ENCODE results near the gene NID1. TPM values are rescaled to one million over a fixed set of nuclear protein-coding genes. Genes with fewer than 3 reads are reported as not detected.
"Not testable (repeated sequence)": the region's sequence is repeated elsewhere in the genome, so short reads cannot be mapped to it uniquely, and the experiment has no call there.

Gene NID1
- total RNA-seq, 1 donor from 2014 or later, result 0.11 TPM

- intact Hi-C loops (cut with micrococcal nuclease), result not testable (repeated sequence)
Observed at GRCh38 chr1:236096660-236097482, 32.0 kb upstream of the NID1 start.

DNA sequence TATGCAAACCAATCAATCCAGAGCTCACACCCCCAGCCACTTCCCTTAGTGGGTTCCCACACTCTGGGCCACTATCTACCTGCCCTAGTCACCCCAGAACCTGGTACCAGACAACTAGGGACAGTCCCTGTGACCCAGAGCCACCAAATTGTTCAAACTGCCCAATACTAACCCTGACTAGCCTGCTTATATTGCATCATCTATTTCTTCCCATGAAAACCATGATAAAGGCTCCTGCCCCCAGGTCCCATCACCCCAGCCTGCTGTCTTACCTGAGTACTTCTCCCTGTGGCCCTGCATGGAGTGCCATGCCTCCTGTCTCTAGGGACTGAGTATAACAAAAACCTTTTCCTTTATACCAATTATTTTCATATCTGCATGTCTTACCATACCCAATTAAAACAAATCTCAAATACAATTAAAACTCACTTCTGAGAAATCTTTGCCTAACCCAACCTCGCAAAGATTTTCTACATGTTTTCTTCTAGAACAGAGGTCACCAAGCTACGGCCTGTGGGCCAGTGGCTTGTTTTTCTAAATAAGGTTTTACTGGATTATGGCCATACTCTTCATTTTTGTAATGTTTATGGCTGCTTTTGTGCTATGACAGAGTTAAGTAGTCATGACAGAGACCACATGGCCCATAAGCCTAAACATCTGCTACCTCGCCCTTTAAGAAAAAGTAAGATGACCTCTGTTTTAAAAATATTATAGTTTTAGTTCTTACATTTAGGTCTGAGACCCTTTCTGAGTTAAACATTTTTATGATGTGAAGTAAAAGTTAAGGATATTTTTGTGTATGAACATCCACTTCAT, 31.0 kb upstream of the NID1 start:
- intact Hi-C loops (cut with micrococcal nuclease), result no loop called here

GRCh38 chr1:236092899-236093298, 28.0 kb upstream of the NID1 start:
- intact Hi-C loops (cut with micrococcal nuclease), result no loop called here

- intact Hi-C loops (cut with micrococcal nuclease), result no loop called here
Observed at GRCh38 chr1:236091933-236092318, 27.0 kb upstream of the NID1 start.

DNA sequence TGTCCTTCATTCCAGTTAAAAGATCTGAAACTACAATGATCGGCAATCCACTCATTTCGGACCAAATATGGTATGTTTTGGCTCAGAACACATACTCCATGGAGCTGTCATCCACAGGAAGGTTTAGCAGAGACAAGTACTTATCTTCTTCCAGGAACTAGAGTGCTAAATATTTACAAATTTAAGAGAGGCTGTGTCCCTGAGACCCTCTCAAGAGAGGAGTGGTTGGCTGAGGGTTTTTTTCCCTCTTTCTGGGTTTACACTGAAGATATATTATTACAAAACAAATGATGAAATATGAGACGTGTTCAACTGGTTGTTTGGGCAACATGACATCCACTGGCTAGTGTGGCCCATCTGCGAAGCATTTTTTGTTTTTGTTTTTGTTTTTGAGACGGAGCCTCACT, 25.9 kb upstream of the NID1 start:
- intact Hi-C loops (cut with micrococcal nuclease), result no loop called here

DNA sequence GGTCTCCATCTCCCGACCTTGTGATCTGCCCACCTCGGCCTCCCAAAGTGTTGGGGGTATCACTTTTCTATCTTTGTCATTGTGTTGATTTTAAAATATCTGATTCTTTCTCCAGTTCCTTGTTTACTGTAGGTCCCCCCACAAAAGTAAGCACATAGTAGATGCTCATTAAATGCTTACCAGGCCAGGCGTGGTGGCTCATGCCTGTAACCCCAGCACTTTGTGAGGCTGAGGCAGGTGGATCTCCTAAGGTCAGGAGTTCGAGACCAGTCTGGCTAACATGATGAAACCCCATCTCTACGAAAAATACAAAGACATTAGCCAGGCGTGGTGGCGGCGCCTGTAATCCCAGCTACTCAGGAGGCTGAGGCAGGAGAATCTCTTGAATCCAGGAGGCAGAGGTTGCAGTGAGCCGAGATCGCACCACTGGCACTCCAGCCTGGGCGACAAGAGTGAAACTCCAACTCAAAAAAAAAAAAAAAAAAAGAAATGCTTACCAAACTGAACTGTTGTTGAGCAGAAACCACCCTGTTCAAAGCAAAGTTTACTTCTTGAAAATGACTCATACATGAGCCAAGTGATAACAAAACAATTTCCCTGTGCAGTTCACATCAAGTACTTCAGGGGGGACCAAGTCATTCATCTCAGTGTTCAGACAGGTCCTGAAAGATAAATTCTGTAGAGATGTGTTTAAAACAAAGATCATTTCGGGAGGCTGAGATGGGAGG, 24.3 kb upstream of the NID1 start:
- intact Hi-C loops (cut with micrococcal nuclease), result no loop called here

- intact Hi-C loops (cut with micrococcal nuclease), result no loop called here
Observed at GRCh38 chr1:236086537-236086936, 21.6 kb upstream of the NID1 start.

DNA sequence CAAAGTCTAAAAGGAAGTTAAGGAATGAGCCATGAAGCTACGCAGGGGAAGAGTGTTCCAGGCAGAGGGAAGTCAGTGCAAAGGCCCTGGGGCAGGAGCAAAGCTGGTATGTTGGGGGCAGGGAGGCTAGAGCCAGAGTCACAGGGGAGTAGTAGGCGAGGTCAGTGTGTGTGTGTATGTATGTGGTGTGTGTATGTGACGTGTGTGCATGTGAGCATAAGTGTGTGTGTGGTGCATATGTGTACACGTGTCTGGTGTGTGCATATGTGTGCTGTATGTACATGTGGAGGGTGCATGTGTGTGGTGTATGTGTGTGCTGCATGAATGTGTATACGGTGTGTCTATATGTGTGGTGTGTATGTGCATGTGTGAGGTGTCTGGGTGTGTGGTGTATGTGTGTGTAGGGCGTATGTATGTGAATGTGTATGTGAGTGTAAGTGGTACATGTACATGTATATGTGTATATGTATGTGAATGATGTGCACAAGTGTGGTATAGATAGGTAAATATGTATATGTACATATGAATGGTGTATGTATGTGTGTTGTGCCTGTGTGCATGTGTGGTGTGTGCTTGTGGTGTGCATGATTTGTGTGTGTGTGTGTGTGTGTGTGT, 20.8 kb upstream of the NID1 start:
- intact Hi-C loops (cut with micrococcal nuclease), result no loop called here

DNA sequence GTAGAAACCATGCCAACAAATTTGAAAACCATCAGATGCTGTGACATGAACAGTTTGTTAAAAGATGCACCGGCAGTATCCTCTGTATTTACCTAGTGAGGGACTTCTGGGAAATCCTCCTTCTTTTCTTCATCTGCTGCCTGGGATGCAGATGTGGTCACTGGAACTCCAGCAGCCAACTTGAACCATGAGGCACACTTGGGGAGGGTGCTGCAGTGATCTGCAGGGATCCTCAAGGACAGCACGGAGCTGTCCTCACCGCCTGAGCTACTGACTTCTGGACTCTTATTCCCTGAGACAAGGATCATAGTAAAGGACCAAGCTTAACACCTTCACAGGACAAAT, 19.5 kb upstream of the NID1 start:
- intact Hi-C loops (cut with micrococcal nuclease), result no loop called here

DNA sequence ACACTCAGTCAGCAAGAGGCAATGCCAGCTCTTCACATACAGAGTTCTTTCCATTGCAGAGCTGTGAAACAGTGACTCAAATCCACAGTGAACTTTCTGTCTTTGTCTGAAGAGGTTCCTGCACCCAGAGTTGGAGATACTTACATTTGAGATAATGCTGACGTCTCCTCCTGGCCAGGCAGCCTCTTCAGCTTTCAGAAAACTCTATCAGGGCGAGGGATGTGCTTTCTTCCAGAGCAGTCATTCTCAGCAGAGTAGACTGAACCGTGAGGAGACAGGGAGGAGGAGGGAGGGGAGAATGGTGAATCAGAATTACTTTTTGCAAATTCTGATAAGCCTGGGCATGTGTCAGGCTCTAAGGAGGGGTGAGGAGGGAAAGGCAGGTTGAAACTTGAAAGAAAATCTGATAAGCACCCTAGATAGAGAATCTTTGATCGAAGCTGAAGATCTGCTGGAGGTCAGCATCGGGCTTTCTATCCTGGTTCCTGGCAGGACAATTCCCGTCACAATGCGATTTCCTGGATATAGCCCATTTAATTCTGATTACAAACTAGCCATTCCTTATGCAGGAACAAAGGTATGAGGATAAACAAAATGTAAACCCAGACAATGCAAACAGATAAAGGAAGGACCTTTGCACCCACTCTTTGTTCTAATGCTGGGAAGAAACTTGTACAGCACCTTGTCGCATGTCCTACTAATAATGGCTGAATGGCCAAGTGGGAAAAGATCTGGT, 18.9 kb upstream of the NID1 start:
- intact Hi-C loops (cut with micrococcal nuclease), result no loop called here

DNA sequence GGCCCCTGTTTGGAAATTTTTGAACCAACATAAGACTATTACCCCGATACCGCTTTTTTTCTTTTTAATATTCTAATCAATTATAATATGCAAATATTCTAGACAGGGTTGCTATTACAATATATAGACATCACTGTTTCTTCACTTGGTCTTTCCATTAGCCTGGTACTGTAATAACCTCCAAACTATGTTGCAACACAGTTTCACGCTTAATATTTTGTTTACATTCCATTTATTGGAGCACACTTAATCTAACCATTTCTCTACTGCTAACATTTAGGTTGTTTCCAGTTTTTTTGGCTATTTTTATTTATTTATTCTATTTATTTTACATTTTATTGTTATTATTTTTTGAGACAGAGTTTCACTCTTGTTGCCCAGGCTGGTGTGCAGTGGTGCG, 17.6 kb upstream of the NID1 start:
- intact Hi-C loops (cut with micrococcal nuclease), result no loop called here

DNA sequence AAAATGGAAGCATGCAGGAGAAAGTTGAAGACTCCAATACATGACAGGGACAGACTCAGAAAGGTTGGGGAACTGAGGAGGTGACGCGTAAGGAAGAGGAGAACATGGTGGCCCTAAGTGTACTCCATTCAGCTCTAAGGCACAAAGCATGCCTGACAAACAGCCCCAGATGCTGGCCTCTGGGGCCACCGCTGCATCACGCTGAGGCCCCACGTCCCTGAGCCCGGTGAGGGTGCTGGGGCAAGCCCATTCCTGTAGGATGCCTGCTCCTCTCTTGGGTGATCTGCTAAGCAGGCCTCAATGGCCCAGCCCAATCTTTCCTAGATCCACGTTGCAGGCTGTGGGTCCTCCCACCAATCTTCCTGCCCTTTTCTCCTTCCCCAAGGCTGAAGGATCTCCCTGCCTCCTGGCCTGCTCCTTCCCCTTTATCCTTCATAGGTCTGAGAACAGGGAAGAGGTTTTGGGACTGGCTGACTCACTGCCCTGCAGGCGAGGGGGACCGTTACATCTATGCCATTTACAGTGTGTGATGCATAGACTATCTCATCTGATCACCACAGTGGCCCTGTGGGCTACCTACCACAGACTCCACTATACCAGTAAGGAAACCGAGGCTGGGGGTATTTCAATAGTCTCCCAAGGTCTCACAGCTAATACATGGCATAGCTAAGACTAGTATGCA, 16.8 kb upstream of the NID1 start:
- intact Hi-C loops (cut with micrococcal nuclease), result no loop called here

GRCh38 chr1:236079703-236080102, 14.8 kb upstream of the NID1 start:
- intact Hi-C loops (cut with micrococcal nuclease), result no loop called here

- intact Hi-C loops (cut with micrococcal nuclease), result no loop called here
Observed at GRCh38 chr1:236078993-236079392, 14.1 kb upstream of the NID1 start.

GRCh38 chr1:236078077-236078476, 13.2 kb upstream of the NID1 start:
- intact Hi-C loops (cut with micrococcal nuclease), result not testable (repeated sequence)

DNA sequence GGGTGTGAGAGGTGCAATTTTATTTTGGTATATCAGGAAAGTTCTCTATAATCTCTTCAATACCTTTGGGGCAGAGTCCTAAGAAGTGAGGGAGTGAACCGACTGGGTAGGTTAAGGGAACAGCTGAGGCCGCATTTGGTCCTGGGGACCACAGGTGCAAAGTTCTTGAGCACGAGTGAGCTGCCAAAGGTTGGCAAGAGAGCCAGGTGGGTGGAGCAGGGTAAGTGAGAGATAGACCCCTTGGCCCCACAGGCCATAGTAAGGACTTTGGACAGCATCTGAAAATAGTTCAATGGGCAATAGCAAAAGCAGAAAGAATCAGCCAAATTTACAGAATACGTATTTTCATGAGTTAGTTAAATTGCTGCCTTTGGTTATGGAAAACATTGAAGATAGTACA, 11.0 kb upstream of the NID1 start:
- intact Hi-C loops (cut with micrococcal nuclease), result no loop called here

DNA sequence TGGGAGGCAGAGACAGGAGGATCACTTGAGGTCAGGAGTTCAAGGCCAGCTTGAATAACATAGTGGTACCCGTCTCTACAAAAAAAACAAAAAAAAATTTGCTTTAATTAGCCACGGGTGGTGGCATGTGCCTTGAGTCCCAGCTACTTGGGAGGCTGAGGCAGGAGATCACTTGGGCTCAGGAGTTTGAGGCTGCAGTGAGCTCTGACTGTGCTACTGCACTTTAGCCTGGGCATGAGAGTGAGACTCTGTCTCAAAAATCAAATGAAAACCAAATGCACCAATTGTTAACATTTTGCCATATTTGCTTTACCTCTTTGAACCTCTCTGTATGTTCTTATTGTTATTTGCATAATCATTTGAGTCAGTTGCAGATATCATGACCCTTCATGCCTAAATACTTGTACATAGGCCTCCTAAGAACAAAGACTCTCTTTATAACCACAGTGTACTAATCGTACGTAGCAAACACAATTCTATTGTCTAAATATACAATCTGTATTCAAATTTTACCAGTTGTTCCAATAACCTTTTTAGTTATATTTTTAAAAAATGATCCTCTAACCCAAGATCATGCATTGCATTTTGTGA, 8.5 kb upstream of the NID1 start:
- intact Hi-C loops (cut with micrococcal nuclease), result no loop called here

DNA sequence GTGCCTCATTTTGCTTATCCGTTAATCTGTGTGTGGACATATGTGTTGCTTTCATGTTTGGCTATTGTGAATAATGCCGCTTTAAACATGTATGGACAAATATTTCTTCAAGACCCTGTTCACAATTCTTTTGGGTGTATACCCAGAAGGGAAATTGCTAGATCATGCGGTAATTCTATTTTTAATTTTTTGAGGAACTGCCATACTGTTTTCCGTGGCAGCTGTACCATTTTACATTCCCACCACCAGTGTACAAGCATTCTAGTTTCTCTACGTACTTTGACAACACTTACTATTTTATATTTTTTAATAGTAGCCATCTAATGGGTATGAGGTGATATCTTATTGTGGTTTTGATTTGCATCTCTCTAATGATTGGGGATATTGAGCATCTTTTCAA, 7.1 kb upstream of the NID1 start:
- intact Hi-C loops (cut with micrococcal nuclease), result no loop called here

GRCh38 chr1:236070753-236071152, 5.9 kb upstream of the NID1 start:
- intact Hi-C loops (cut with micrococcal nuclease), result no loop called here

GRCh38 chr1:236069796-236070195, 4.9 kb upstream of the NID1 start:
- intact Hi-C loops (cut with micrococcal nuclease), result loop anchor here (10.0 kb wide), 1 partner anchor 565 kb away; the partner anchor contains the start of gene B3GALNT2
